ENCODE results near the gene MYL9.
A peak's percentile ranks its signal among the peaks of the same experiment; 100 is the strongest.
"Not testable (repeated sequence)": the region's sequence is repeated elsewhere in the genome, so short reads cannot be mapped to it uniquely, and the experiment has no call there.

The MYL9 gene

GRCh38 chr20:36548006-36548315 is 6.6 kb downstream of the MYL9 start:
- FAIRE-seq: no peak
- DNase-seq (ENCODE audit: extremely low spot score, insufficient read length, low read depth): no peak

- no peak for FAIRE-seq
- no peak for DNase-seq (ENCODE audit: extremely low spot score, insufficient read length, low read depth)
Measured at GRCh38 chr20:36548704-36549627, 7.6 kb downstream of the MYL9 start.

GRCh38 chr20:36549628-36549941 is 8.3 kb downstream of the MYL9 start:
- no peak for DNase-seq (ENCODE audit: extremely low spot score, insufficient read length, low read depth)
- no peak for FAIRE-seq

GRCh38 chr20:36549942-36550789 is 8.8 kb downstream of the MYL9 start:
- FAIRE-seq: no peak
- no peak for DNase-seq (ENCODE audit: extremely low spot score, insufficient read length, low read depth)

- FAIRE-seq (no peak), DNase-seq (ENCODE audit: extremely low spot score, insufficient read length, low read depth) (no peak)
Measured at GRCh38 chr20:36550790-36551299, 9.5 kb downstream of the MYL9 start.

GRCh38 chr20:36555248-36555647 is 13.9 kb downstream of the MYL9 start:
- FAIRE-seq (no peak), DNase-seq (ENCODE audit: extremely low spot score, insufficient read length, low read depth) (no peak)

- DNase-seq (ENCODE audit: extremely low spot score, insufficient read length, low read depth): no peak
- FAIRE-seq: no peak
Measured at GRCh38 chr20:36562724-36563123, 21.4 kb downstream of the MYL9 start.

- FAIRE-seq (no peak), DNase-seq (ENCODE audit: extremely low spot score, insufficient read length, low read depth) (no peak)
Measured at GRCh38 chr20:36563374-36563773, 22.1 kb downstream of the MYL9 start.

- not testable (repeated sequence) for FAIRE-seq; DNase-seq (ENCODE audit: extremely low spot score, insufficient read length, low read depth)
Measured at GRCh38 chr20:36564078-36564725, 22.9 kb downstream of the MYL9 start.

- not testable (repeated sequence) for FAIRE-seq; DNase-seq (ENCODE audit: extremely low spot score, insufficient read length, low read depth)
Measured at GRCh38 chr20:36564726-36565121, 23.4 kb downstream of the MYL9 start.

GRCh38 chr20:36565520-36565919 is 24.2 kb downstream of the MYL9 start:
- FAIRE-seq (no peak), DNase-seq (ENCODE audit: extremely low spot score, insufficient read length, low read depth) (no peak)

- DNase-seq (ENCODE audit: extremely low spot score, insufficient read length, low read depth) (no peak), FAIRE-seq (no peak)
Measured at GRCh38 chr20:36569847-36570429, 28.6 kb downstream of the MYL9 start.

GRCh38 chr20:36571564-36572504 is 30.5 kb downstream of the MYL9 start:
- DNase-seq (ENCODE audit: extremely low spot score, insufficient read length, low read depth): no peak
- FAIRE-seq: no peak

- peak; percentile 53 for FAIRE-seq
- DNase-seq (ENCODE audit: extremely low spot score, insufficient read length, low read depth): no peak
Measured at GRCh38 chr20:36572701-36573102, 31.4 kb downstream of the MYL9 start.

GRCh38 chr20:36573103-36573797 is 31.9 kb downstream of the MYL9 start, which contains the start of gene TGIF2:
TGIF2 (plus strand) TSS chr20:36573597; CDS start chr20:36578775, 5,178 bp downstream.
- FAIRE-seq: peak; percentile 80

GRCh38 chr20:36573798-36574365 is 32.6 kb downstream of the MYL9 start:
- DNase-seq (ENCODE audit: extremely low spot score, insufficient read length, low read depth) (peak; percentile 9), FAIRE-seq (no peak)

More at GRCh38 chr20:36573103-36573797, 31.9 kb downstream of the MYL9 start, which contains the start of gene TGIF2:
- DNase-seq (ENCODE audit: extremely low spot score, insufficient read length, low read depth): peak; percentile 96

- DNase-seq (ENCODE audit: extremely low spot score, insufficient read length, low read depth) (peak; percentile 22), FAIRE-seq (peak; percentile 61)
Measured at GRCh38 chr20:36574366-36575135, 33.2 kb downstream of the MYL9 start.
